Nephron progenitor cell (in vitro differentiated cells): ENCODE data around the gene PPP1R9A.

ENCODE experiments used
- DNase-seq: peaks from one replicate; pipeline ENCODE4 v3.0.0; 2021
- H3K27ac Mint-ChIP-seq: 2 replicates; pipeline ENCODE4 v1.8.0; 2021; ENCODE audit warnings: mild to moderate bottlenecking, moderate library complexity, mixed read lengths
- H3K27me3 Mint-ChIP-seq: 2 replicates; pipeline ENCODE4 v1.8.0; 2021; ENCODE audit warnings: mild to moderate bottlenecking, low read depth, mixed read lengths; ENCODE audit not compliant: poor library complexity
- H3K36me3 Mint-ChIP-seq: 2 replicates; pipeline ENCODE4 v1.8.0; 2021; ENCODE audit warnings: low read depth, mixed read lengths
- H3K4me1 Mint-ChIP-seq: 2 replicates; pipeline ENCODE4 v1.8.0; 2021; ENCODE audit warnings: mixed read lengths
- H3K4me3 Mint-ChIP-seq: 2 replicates; pipeline ENCODE4 v1.8.0; 2021; ENCODE audit warnings: mild to moderate bottlenecking, moderate library complexity, mixed read lengths
- H3K9me3 Mint-ChIP-seq: 2 replicates; pipeline ENCODE4 v1.8.0; 2021; ENCODE audit warnings: mild to moderate bottlenecking, moderate library complexity, mixed read lengths
- TF ChIP-seq, protein P1 (sequence below): fragments of 200-600 bp; sonication (generic); IDR thresholded peaks from 2 replicates; pipeline ENCODE4 v1.5.0; 2021; ENCODE audit warnings: antibody characterized with exemption

Gene PPP1R9A

GRCh38 chr7:95246831-95247370, 339.5 kb downstream of the PPP1R9A start:
- Mint-ChIP-seq H3K27me3 (no peaks in the 10 kb centered on the region), H3K4me3 (peak overlapping the region; percentile 65), H3K4me1 (peaks cover 83% of the 10 kb centered on the region), H3K36me3 (peaks cover 31% of the 10 kb centered on the region), H3K27ac (peak overlapping the region; percentile 99), H3K9me3 (peaks cover 5% of the 10 kb centered on the region)
- DNase-seq, result peak; percentile 55
- TF ChIP-seq, protein P1, sequence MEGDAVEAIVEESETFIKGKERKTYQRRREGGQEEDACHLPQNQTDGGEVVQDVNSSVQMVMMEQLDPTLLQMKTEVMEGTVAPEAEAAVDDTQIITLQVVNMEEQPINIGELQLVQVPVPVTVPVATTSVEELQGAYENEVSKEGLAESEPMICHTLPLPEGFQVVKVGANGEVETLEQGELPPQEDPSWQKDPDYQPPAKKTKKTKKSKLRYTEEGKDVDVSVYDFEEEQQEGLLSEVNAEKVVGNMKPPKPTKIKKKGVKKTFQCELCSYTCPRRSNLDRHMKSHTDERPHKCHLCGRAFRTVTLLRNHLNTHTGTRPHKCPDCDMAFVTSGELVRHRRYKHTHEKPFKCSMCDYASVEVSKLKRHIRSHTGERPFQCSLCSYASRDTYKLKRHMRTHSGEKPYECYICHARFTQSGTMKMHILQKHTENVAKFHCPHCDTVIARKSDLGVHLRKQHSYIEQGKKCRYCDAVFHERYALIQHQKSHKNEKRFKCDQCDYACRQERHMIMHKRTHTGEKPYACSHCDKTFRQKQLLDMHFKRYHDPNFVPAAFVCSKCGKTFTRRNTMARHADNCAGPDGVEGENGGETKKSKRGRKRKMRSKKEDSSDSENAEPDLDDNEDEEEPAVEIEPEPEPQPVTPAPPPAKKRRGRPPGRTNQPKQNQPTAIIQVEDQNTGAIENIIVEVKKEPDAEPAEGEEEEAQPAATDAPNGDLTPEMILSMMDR, result peak; percentile 69

DNA sequence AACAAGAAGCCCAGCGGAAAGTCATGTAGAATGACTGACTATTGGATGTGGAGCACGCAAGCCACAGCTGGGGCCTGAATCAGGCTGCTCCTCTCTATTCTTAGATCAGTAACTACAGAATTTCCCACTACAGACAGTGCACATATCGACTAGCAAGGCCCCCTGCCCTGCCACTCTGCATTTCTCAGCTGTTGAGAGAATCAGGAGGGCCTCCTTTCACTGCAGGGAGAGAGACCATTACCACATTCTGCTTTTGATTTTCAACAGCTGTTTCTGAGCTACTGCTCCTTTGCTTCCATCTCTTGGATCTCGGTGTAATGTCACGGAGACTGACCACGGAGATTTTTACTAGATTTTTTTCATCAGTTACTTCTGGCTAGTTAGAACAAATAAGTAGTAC, 343.2 kb downstream of the PPP1R9A start:
- H3K27me3 Mint-ChIP-seq, result no peaks in the 10 kb centered on the region
- DNase-seq, result no peak
- no peak overlapping the region for H3K4me3 Mint-ChIP-seq
- H3K36me3 Mint-ChIP-seq, result peaks cover 41% of the 10 kb centered on the region
- no peaks in the 10 kb centered on the region for H3K9me3 Mint-ChIP-seq
- TF ChIP-seq, protein P1, result no peak
- peak overlapping the region; percentile 83 for H3K27ac Mint-ChIP-seq
- peaks cover 63% of the 10 kb centered on the region for H3K4me1 Mint-ChIP-seq

DNA sequence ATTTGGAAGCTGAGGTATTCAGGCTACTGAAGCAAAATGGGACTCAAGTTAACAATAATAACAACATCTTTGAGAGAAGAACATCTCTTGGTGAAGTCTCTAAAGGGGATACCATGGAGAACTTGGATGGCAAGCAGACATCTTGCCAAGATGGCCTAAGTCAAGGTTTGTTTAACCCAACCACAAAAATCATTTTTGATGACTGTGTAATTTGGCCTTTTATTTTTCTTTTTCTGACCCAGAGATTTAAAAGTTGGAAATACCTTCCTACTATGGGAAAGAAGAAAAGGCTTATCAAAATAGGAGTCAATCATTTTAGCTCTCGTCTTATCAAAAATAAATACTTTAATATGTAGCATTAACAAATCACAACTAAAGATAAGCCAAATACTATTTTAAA, 344.6 kb downstream of the PPP1R9A start:
- TF ChIP-seq, protein P1, result no peak
- H3K27ac Mint-ChIP-seq, result no peak overlapping the region

GRCh38 chr7:95253986-95254385, 346.6 kb downstream of the PPP1R9A start:
- Mint-ChIP-seq H3K4me1 (peaks cover 29% of the 10 kb centered on the region), H3K9me3 (peaks cover 4% of the 10 kb centered on the region), H3K27ac (no peak overlapping the region), H3K4me3 (no peak overlapping the region), H3K36me3 (peaks cover 68% of the 10 kb centered on the region), H3K27me3 (no peaks in the 10 kb centered on the region)
- TF ChIP-seq, protein P1, result no peak
- no peak for DNase-seq

More for the DNA sequence above, 344.6 kb downstream of the PPP1R9A start:
- no peak for DNase-seq
- Mint-ChIP-seq H3K4me3 (no peak overlapping the region), H3K9me3 (no peaks in the 10 kb centered on the region), H3K36me3 (peaks cover 53% of the 10 kb centered on the region), H3K27me3 (no peaks in the 10 kb centered on the region), H3K4me1 (peaks cover 49% of the 10 kb centered on the region)

- TF ChIP-seq, protein P1, result no peak
- Mint-ChIP-seq H3K4me1 (peaks cover 15% of the 10 kb centered on the region), H3K36me3 (peaks cover 61% of the 10 kb centered on the region), H3K27ac (no peak overlapping the region), H3K9me3 (peaks cover 4% of the 10 kb centered on the region), H3K27me3 (no peaks in the 10 kb centered on the region), H3K4me3 (no peak overlapping the region)
- DNase-seq, result no peak
Measured at GRCh38 chr7:95255691-95256090, 348.3 kb downstream of the PPP1R9A start.

DNA sequence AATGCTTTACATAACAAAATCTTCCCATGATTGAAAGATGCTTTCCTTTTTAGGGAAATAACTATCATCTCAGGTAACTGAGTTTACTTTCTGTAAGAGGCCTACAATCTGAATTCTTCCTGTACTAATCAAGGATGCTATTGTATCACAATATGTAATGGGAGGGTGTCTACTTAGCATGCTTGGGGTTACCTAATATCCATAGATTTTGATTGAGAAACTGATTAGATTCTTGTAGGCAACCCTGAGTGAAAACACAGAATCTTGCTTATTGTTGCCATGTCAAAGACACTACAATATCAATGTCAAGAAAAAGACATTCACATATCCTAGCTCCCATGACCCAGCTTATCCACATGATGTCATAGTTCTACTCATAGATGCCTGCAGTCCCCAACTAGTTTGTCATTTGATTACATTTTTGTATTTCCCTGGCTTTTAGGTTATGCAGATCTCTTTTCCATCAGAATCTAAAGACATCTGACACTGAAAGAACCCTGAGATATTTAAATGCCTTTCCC, 354.6 kb downstream of the PPP1R9A start:
- H3K9me3 Mint-ChIP-seq, result peaks cover 4% of the 10 kb centered on the region
- DNase-seq, result no peak
- TF ChIP-seq, protein P1, result no peak
- H3K27ac Mint-ChIP-seq, result no peak overlapping the region
- no peaks in the 10 kb centered on the region for H3K27me3 Mint-ChIP-seq
- H3K36me3 Mint-ChIP-seq, result peaks cover 16% of the 10 kb centered on the region
- H3K4me1 Mint-ChIP-seq, result no peaks in the 10 kb centered on the region
- H3K4me3 Mint-ChIP-seq, result no peak overlapping the region
